HFFc6 (cell line): Measurements from ENCODE around the gene ZSCAN20. TPM values are rescaled to one million over a fixed set of nuclear protein-coding genes. Genes with fewer than 3 reads are reported as not detected.

ENCODE experiments used
- DNase-seq: peaks from one replicate; pipeline ENCODE4 v3.0.0-alpha.2; 2018
- H3K27ac Mint-ChIP-seq: 2 replicates; pipeline ENCODE4 v1.8.0; 2020; ENCODE audit warnings: mild to moderate bottlenecking, mixed read lengths
- H3K27me3 Mint-ChIP-seq: 2 replicates; pipeline ENCODE4 v1.8.0; 2021; ENCODE audit warnings: mild to moderate bottlenecking, moderate library complexity, mixed read lengths; ENCODE audit not compliant: insufficient read depth
- H3K36me3 Mint-ChIP-seq: 2 replicates; pipeline ENCODE4 v1.8.0; 2021; ENCODE audit warnings: low read depth, mixed read lengths
- H3K4me1 Mint-ChIP-seq: 2 replicates; pipeline ENCODE4 v1.8.0; 2020; ENCODE audit warnings: low read depth, mixed read lengths
- H3K4me3 Mint-ChIP-seq: 2 replicates; pipeline ENCODE4 v1.8.0; 2020; ENCODE audit warnings: mild to moderate bottlenecking, moderate library complexity, mixed read lengths
- H3K9me3 Mint-ChIP-seq: 2 replicates; pipeline ENCODE4 v1.8.0; 2020; ENCODE audit warnings: mild to moderate bottlenecking, mixed read lengths
- total RNA-seq, 6 experiments: library from RNA; stranded (reverse); fragmentation: NEBNext Ultra II Directional; extraction: Animal tissue kit (Norgen Biotek cat#: 25700); gene quantifications; 2 replicates in 1 of 6; 3 replicates in 5 of 6; pipeline ENCODE4 v1.2.3, GENCODE V29; 2021
- TF ChIP-seq, protein P1 (sequence below): fragments of 200-600 bp; sonication (generic); IDR thresholded peaks from 2 replicates; pipeline ENCODE4 v1.5.0; 2021; ENCODE audit warnings: antibody characterized with exemption, mild to moderate bottlenecking

Gene ZSCAN20
- total RNA-seq, 6 experiments from 2014 or later: 5.0 to 6.2 (median 5.6) TPM

DNA sequence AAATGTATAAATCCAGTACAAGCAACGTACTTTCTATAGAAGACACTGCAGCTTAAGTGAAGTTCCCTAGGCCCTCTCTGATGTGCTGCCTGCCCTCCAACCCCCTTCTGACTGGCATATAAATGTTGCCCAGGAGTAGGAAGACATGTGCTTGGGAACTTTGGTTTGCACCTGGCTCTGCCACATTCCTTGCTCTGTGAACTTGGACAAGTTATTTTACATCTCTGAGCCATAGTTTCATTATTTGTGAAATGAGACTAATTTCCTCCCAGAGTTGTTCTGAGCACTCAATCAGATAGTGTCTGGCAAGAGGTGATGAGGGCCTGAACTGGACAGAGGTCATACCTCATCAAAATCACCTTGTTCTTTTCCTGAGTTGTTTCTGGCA lies 38.1 kb upstream of the ZSCAN20 start:
- TF ChIP-seq, protein P1, sequence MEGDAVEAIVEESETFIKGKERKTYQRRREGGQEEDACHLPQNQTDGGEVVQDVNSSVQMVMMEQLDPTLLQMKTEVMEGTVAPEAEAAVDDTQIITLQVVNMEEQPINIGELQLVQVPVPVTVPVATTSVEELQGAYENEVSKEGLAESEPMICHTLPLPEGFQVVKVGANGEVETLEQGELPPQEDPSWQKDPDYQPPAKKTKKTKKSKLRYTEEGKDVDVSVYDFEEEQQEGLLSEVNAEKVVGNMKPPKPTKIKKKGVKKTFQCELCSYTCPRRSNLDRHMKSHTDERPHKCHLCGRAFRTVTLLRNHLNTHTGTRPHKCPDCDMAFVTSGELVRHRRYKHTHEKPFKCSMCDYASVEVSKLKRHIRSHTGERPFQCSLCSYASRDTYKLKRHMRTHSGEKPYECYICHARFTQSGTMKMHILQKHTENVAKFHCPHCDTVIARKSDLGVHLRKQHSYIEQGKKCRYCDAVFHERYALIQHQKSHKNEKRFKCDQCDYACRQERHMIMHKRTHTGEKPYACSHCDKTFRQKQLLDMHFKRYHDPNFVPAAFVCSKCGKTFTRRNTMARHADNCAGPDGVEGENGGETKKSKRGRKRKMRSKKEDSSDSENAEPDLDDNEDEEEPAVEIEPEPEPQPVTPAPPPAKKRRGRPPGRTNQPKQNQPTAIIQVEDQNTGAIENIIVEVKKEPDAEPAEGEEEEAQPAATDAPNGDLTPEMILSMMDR: no peak
- peaks cover 53% of the 10 kb centered on the region for H3K4me1 Mint-ChIP-seq
- H3K27me3 Mint-ChIP-seq: peaks cover 4% of the 10 kb centered on the region; the same call in 1 of the 2 replicates
- no peak overlapping the region for H3K4me3 Mint-ChIP-seq
- H3K36me3 Mint-ChIP-seq: no peaks in the 10 kb centered on the region; the same call in 1 of the 2 replicates
- H3K9me3 Mint-ChIP-seq: no peaks in the 10 kb centered on the region
- peak overlapping the region; percentile 56 for H3K27ac Mint-ChIP-seq
- DNase-seq: no peak

DNA sequence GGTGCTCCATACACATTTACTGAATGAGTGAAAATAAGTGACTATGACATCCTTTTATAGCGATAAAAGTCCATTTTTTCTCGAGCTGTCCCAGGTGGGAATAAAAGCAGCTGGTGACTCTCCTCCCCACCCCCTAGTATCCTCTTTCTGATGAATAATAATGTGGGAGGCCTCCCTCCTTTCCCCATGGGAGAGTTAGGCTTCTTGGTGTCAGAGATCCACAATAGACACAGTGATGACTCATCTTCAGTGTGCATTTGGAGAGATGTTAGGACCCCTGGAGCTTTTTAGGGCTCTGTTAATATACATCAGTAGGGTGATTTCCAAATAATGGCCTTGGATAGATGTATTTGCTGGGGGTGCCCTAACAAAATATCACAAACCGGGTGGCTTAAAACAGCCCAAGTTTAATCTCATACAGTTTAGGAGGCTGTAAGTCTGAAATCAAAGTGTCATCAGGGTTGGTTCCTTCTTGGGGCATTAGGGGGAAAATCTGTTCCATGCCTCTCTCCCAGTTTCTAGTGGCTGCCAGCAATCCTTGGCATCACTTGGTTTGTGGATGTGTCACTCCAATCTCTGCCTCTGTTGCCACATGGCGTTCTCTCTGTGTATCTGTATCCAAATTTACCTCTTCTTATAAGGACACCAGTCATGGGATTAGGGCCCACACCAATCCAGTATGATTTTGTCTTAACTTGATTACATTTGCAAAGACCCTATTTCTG lies 37.2 kb upstream of the ZSCAN20 start:
- H3K36me3 Mint-ChIP-seq: no peaks in the 10 kb centered on the region; the same call in 1 of the 2 replicates
- peaks cover 4% of the 10 kb centered on the region; the same call in 1 of the 2 replicates for H3K27me3 Mint-ChIP-seq
- no peaks in the 10 kb centered on the region for H3K9me3 Mint-ChIP-seq
- H3K4me3 Mint-ChIP-seq: peak overlapping the region; percentile 45; the same call in 1 of the 2 replicates
- peaks cover 62% of the 10 kb centered on the region for H3K4me1 Mint-ChIP-seq
- H3K27ac Mint-ChIP-seq: peak overlapping the region; percentile 56
- TF ChIP-seq, protein P1: no peak
- DNase-seq: peak; percentile 55

DNA sequence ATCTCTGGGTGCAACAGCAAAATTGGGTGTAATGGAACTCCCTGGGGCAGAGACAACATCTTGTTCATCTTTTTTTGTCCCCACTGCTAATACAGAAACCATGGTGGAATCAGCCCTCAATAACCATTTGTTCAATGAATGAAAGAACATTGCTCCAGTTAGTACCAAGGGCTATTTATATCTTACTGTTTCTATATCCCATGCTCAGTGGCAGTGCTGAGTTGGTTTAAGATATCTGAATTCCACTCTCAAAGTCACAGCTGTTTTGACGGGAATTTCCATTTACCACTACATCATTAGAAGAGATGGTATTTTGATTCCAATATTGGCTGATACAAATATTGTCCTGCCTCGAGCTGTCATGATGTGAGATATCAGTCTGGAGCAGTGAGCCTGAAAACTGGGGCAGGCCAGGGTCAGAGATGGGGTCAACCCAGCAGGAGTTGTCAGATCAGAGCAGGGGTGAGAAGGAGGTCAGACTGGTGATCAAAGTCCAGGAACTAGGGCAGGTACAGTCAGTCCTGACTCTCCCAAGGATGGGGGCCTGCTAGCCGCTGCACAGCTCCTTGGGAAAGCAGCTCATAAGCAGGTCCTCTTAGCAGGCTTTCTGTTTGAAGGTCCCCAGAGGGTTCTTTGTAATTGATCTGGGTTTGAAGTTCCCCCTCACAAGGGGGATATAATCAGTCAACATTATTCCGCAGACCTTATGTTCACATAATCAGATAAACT lies 35.7 kb upstream of the ZSCAN20 start:
- Mint-ChIP-seq H3K27ac (no peak overlapping the region), H3K27me3 (peaks cover 4% of the 10 kb centered on the region; the same call in 1 of the 2 replicates), H3K9me3 (no peaks in the 10 kb centered on the region), H3K4me3 (no peak overlapping the region), H3K4me1 (peaks cover 57% of the 10 kb centered on the region), H3K36me3 (no peaks in the 10 kb centered on the region; the same call in 1 of the 2 replicates)
- TF ChIP-seq, protein P1: no peak
- no peak for DNase-seq

DNA sequence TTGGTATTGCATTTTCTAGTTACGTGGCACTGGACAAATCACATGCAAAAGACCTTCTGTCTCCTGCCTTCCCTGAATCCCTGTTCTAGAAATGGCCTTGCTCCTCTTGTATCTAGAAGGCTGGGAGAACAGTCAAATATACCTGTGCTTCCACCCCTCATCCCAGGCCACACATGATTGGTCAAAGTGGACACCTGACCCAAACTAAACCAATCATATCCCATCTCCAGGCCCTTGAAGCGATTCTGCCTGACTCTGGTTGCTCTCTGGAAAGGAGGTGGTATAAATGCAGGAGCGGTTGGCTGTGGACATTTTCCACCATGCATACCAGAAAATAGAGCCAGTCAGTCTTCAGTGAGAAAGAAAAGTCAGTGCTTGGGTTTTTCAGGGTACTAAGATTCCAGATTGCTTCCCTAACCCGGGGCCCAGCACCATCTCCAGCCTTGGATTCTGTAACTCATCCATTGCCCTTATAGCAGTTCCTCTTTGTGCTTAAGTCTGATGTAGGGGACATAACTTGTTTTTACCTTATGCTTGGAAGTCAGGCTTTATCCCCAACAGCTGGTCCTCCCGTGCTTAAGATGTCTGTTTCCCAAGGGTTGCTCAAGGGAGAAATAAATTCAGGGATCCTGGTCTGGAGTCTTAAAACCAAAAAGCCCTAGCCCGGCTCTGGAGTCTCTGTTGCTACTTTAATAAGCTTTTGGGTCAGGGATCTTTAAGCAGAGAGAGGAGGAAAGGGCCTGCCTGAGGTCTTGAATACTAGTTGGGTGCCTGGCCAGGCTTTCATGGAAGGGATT lies 33.9 kb upstream of the ZSCAN20 start:
- peaks cover 4% of the 10 kb centered on the region; the same call in 1 of the 2 replicates for H3K27me3 Mint-ChIP-seq
- no peaks in the 10 kb centered on the region for H3K9me3 Mint-ChIP-seq
- DNase-seq: no peak
- no peak overlapping the region for H3K4me3 Mint-ChIP-seq
- H3K4me1 Mint-ChIP-seq: peaks cover 58% of the 10 kb centered on the region
- H3K27ac Mint-ChIP-seq: no peak overlapping the region
- no peaks in the 10 kb centered on the region; the same call in 1 of the 2 replicates for H3K36me3 Mint-ChIP-seq
- TF ChIP-seq, protein P1: no peak

DNA sequence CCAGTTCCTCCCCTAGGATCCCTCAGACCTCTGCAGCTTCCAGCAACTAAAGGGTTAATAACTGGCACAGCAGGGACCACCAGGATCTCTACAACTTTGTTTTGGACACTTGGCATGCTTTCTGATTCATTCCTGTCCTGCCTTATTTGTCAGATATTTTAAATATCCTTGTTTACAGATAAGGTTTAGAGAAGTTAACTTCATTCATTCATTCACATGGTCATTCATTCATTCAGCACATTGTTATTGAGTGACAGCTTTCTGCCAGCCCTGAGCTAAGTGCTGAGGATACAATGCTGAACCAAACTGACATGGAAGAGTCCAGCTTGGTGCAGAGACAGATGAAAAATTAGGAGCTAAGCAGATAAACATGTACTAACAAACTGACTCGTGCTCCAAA lies 32.8 kb upstream of the ZSCAN20 start:
- peaks cover 4% of the 10 kb centered on the region; the same call in 1 of the 2 replicates for H3K27me3 Mint-ChIP-seq

More for the DNA sequence above, 32.8 kb upstream of the ZSCAN20 start:
- Mint-ChIP-seq H3K27ac (no peak overlapping the region), H3K36me3 (no peaks in the 10 kb centered on the region; the same call in 1 of the 2 replicates), H3K4me3 (no peak overlapping the region), H3K4me1 (peaks cover 54% of the 10 kb centered on the region), H3K9me3 (no peaks in the 10 kb centered on the region)
- DNase-seq: no peak
- TF ChIP-seq, protein P1: no peak
